C4-2B (cell line): ENCODE results near the gene CPB1.

Experiments used
- CTCF ChIP-seq: fragments of 450-650 bp; conservative IDR thresholded peaks from 2 replicates; pipeline ENCODE4 v1.5.1; 2017; ENCODE audit warnings: mild to moderate bottlenecking
- ZFX ChIP-seq: fragments of 450-650 bp; IDR thresholded peaks from 2 replicates; pipeline ENCODE4 v1.6.1; 2017

GRCh38 chr3:148789906-148790305, 37.7 kb upstream of the CPB1 start:
- no peak for TF ChIP-seq CTCF
- no peak for TF ChIP-seq ZFX
